ENCODE measurements around the gene TAS2R4.

- TF ChIP-seq CTCF (IDR thresholded peaks at IDR 0.05) (peak; percentile 54 to 87 (median 76)), POLR2A (IDR thresholded peaks at IDR 0.05) (peak; percentile 45 to 57)
These were observed 38.5 kb upstream of the TAS2R4 start, which contains the start of gene SSBP1 for GRCh38 chr7:141737836-141738591.

Measured in Peyer's patch (tissue), 4 donors.